HG03457 (cell line): ENCODE measurements around the gene ACTN2.
A peak's percentile ranks its signal among the peaks of the same experiment; 100 is the strongest.
"Not testable (repeated sequence)": the region's sequence is repeated elsewhere in the genome, so short reads cannot be mapped to it uniquely, and the experiment has no call there.

Source experiments
- ATAC-seq: cut with Tn5 transposase; IDR thresholded peaks from one replicate; pipeline ENCODE4 v1.9.1; 2021; ENCODE audit warnings: moderate number of reproducible peaks; ENCODE audit not compliant: unreplicated experiment

Gene ACTN2

DNA sequence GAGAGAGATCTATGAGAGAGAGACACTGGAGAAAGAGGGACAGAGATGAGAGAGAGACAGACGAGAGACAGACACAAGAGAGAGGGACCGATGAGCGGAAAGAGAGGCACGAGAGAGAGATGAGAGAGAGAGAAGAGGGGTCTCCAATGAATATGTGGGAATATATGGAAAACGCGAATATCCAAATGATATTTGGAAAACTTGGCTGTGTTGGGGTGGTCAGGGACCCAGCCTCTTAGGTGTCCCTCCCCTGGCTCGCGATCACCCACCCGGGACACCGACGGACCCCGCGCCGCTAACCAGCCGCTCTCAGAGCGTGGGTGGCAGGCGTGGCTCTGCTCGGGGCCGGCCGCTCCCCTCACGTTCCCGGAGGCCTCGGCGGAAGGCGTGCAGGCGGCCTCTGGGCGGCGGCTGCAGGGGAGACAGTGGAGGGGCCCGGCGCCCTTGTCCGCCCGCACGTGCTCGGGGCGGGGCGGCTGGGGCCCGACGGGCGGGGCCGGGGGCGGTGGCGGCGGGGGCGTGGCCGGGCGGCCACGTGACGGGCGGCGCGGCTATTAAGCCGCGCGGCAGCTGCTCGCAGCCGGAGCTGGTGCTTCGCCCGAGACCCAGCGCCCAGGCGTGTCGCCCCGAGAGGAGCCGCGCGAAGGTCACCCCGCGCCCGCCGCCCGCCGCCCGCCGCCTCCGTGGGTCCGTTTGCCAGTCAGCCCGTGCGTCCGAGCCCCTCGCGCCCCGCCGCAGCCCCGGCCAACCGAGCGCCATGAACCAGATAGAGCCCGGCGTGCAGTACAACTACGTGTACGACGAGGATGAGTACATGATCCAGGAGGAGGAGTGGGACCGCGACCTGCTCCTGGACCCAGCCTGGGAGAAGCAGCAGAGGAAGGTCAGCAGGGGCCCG lies at the start of gene ACTN2:
Gene ACTN2 (plus strand): TSS at position 583 of the 898 bp plus-strand sequence. CDS start 175 bp downstream, at position 758.
- peak; percentile 68 for ATAC-seq

DNA sequence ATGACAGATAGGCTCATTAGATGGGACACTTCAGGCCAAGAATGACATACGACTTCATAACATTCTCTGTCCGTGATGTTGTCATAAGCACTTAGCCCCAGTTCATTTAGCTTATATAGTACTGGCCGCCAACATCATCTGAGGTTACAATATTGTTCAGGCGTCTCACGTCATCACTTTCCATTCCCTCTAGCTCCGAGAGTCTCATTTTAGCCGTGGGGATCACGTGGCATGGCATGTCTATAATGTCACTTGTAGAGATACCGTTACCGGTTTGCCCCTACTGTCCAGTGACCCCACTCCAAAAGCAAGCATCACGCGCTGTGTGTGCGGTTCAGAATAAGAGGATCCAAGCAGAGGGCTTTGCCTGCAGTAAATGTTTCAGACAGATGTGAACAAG lies 47.4 kb upstream of the ACTN2 start:
- no peak for ATAC-seq

DNA sequence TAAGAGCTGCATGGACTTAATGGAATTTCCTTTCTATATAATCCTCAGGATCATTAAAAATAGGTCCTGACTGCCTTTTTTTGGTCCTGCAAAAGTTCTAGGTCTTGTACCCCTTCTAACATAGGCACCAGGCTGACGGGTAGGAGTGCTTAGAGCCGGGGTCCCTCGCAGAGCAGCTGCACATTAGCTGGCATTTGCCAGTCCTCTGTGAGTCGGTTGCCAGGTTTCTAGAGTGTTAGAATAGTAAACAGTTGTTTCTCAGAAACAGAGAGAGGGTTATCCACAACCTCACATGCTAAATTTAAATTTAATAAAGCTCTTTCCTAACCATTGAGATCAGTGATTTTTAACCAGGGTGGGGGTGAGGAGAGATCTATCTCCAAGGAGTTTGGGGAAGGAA lies 46.6 kb upstream of the ACTN2 start:
- ATAC-seq: no peak

DNA sequence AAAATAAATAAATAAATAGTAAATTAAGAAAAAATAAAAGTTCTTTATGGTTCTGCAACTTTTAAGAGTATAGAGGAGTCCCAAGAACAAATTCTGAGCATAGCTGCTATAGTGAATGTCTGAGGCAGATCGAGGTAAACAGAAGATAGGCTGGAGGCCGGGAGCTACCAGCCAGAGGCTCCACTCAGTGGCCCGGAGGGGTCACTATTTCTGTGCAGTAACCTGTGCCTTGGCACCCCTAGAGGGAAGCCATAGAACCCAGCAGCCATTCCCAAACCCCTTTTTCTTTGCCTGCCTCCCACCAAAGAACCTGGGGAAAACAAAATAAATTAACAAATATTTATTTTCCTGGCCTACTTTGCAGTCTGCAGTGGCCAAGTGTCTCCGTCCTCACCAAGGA lies 43.5 kb upstream of the ACTN2 start:
- no peak for ATAC-seq

- ATAC-seq: no peak
These were observed 41.2 kb upstream of the ACTN2 start for GRCh38 chr1:236645016-236645680.

DNA sequence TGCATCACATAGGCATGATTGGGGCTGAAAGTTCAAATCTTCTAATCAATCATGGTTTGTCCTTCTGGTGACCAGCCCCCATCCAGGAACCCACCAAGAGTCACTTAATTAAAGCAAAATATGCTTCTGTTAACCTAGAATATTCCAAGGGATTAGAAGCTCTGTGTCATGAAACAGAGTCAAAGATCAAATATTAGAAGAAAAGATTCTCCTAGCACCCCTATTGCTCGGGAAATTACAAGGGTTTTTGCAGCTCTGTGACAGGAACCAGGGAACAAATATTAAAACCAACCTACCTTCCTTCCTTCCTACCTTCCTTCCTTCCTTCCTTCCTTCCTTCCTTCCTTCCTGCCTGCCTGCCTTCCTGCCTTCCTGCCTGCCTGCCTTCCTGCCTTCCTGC lies 31.8 kb upstream of the ACTN2 start:
- ATAC-seq: no peak

DNA sequence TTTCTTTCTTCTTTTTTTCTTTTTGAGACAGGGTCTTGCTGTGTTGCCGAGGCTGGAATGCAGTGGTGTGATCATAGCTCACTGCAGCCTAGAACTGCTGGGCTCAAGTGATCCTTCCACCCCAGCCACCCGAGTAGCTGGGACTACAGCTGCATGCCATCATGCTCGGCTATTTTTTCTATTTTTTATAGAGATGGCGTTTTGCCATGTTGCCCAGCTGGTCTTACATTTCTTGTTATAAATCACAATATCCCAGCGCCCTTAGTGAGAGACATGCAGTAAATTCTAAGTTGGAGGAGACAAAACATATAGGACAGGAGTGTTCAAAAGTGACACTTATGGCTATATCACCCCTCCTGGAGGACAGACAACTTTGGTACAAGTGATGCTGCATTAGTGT lies 31.3 kb upstream of the ACTN2 start:
- no peak for ATAC-seq

- no peak for ATAC-seq
These were observed 28.9 kb upstream of the ACTN2 start for GRCh38 chr1:236657398-236657797.

GRCh38 chr1:236659792-236660587 lies 26.3 kb upstream of the ACTN2 start:
- ATAC-seq: no peak

GRCh38 chr1:236663934-236664333 lies 22.4 kb upstream of the ACTN2 start:
- no peak for ATAC-seq

DNA sequence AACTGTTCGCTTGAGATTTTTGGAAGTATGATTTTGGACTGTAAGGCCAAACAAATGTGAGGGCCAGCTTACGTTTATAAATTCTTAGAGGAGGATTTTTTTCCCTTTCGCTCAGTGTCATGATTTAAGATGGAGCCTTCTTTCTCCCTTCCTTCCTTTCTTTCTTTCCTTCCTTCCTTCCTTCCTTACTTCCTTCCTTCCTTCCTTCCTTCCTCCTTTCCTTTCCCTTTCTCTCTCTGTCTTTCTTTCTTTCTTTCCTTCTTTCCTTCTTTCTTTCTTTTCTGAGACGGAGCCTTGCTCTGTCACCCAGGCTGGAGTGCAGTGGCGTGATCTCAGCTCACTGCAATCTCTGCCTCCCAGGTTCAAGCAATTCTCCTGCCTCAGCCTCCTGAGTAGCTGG lies 17.4 kb upstream of the ACTN2 start:
- not testable (repeated sequence) for ATAC-seq

DNA sequence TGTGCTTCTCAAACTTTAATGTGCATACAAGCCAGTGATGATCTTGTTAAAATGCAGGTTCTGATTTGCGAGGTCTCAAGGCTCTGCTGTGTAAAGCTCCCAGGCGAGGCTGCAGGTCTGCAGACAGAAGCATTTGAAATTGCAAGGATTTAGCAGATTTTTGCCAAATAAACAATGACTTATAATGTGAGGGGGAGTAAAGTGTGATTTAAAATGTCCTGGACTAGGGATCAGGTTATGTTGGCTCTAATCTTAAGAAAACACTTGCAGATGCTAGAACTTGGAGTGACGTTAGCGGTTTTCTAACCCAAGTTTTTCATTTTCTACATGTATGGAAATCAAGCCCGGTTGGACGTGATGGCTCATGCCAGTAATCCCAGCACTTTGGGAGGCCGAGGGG lies 16.2 kb upstream of the ACTN2 start:
- no peak for ATAC-seq

DNA sequence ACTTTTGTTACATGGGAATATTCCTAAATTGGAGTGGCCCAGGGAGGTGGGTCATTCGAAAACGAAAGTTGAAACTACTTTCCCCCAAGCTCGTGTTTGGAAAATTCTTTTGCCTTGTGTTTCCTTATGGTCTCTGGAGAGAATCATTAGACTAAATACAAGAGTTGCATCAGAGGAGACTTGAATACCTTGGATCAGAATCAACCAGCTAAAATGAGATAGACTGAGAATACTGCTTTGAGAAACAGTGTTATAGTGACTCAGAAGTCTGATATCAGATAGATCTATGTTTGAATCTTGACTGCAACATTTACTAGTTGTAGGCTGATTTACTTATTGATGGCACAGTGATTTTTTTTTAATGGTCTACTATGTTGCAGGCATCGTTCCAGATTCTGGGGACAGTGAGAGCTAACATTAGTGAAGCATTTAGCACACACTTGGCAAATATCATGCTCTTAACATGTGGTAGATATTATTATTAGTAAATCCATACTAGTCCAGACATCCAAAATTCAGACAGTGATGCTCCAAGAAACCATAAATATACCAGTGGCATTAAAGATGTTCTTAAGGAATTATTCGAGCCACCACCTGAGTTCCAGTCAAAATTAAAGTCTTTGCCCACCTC lies 12.9 kb upstream of the ACTN2 start:
- no peak for ATAC-seq

GRCh38 chr1:236677641-236678235 lies 8.6 kb upstream of the ACTN2 start:
- no peak for ATAC-seq

DNA sequence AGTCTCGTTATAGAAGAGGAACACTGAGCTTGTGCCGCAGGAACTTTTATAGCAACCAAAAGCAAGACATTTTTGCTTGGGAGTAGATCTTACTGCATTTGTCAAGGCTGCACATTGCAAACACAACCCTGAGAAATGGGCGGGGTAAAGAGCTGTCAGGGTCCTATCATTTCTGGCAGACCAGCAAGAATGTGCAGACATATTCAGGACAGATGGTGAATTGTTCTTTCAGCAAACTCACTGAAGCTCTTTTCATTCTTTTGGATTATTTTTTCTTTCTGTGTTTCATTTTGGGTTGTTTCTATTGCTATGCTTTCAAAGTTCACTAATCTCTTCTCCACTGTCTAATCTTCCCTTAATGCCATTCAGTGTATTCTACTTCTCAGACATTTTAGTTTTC lies 5.1 kb upstream of the ACTN2 start:
- no peak for ATAC-seq

GRCh38 chr1:236685205-236685916 lies 938 bp upstream of the ACTN2 start:
- no peak for ATAC-seq

DNA sequence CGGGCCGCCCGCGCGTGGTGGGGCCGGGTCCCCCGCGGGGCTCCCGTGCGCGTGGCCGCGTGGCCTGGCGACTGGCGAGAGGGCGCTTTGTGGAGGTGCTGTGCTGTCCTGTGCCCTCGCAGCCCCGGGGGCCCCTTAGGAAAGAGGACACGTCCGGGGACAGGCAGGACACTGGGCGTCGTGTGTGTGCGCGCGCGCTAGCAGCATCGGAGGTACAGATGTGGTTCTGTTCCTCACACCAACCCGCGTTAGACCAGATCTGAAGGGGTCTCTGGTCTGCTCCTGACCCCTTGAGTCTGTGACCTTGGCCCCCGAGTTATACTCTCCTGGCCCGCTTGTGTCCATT lies 489 bp downstream of the ACTN2 start:
- ATAC-seq: no peak

DNA sequence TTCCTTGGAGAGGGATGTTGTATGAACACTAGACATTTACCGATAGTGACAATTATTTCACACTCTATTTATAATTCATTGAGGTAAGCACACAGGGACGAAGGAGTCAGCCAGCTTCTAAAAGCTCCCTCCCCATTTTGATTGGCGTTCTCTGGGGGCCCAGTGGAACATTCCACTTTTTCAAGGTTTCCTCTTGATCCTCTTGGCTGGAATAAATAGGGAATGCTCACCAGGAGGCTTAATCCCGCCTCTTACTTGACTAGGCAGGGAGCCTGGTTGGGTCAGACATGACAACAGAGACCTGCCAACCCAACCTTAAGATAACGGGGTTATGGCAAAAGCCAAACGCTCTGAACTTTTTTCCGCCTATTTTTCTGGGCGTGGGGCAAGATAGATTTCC lies 974 bp downstream of the ACTN2 start:
- no peak for ATAC-seq

- no peak for ATAC-seq
These were observed 2.4 kb downstream of the ACTN2 start for GRCh38 chr1:236688705-236689104.
